Retinal pigment epithelial cell (primary cell): ENCODE data around the gene ERC1.
"Not testable (repeated sequence)": the region's sequence is repeated elsewhere in the genome, so short reads cannot be mapped to it uniquely, and the experiment has no call there.

ENCODE experiments used
- DNase-seq: peaks from one replicate; pipeline ENCODE4 v3.0.0-alpha.2; 2010; ENCODE audit warnings: low read depth
- H3K4me3 ChIP-seq: 2 replicates; pipeline ENCODE4 v1.5.1; 2011; ENCODE audit warnings: mild to moderate bottlenecking, low read length, control low read depth, moderate library complexity
- TF ChIP-seq, protein P1 (sequence below): conservative IDR thresholded peaks from 2 replicates; pipeline ENCODE4 v1.5.1; 2011; ENCODE audit warnings: low read depth, low read length, control low read depth, inconsistent platforms

Gene ERC1

DNA sequence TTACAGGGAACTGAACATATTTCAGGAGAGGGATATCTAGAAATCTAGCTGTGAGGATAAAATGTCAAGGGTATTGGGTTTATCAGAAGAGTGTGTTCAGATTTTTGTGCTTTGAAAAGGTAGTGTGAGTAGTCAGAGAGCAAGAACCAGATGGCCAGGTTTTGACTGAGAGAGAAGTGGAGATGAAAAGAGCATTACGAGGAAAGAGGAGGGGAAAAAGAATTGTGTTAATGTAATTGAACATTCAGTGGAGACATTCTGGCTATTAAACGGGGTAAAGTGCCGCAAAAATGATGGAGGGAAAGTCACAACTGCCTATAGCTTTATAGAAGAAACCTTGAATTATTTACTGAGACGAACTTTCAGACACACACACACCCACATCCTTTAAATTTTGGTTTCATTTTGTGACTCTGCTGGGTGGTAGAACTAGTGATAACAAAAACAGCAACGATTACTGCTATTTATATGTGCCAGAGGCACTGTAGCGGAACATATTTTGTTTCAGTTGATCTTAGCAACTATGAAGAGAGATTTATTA, 213.6 kb downstream of the ERC1 start:
- DNase-seq, result no peak
- H3K4me3 ChIP-seq, result no peak overlapping the region

DNA sequence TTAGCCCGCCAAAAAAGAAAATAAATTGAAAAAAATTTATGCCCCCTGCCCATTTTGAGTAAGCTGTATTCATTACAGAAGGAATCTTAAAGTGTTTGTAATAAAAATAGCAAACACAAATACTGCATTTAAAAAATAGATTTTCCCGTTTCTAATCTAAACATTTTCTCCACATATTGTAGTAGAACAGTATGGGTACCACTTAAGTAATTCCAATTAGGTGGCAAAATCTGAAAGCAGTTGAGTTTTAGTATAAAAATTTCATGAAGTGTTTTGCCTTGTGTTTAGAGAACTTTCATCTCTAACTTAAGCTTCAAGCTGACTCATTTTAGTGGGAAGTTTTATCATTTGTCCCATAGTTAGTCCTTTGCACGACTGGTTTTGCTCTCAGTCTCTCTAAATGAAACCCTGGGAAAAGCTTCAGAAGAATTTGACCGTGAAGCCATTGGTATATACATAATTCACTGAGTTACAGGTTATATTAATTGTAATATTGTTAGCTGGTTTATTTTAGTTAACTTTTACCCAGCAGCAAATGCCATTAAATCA, 214.6 kb downstream of the ERC1 start:
- H3K4me3 ChIP-seq, result no peak overlapping the region
- TF ChIP-seq, protein P1, sequence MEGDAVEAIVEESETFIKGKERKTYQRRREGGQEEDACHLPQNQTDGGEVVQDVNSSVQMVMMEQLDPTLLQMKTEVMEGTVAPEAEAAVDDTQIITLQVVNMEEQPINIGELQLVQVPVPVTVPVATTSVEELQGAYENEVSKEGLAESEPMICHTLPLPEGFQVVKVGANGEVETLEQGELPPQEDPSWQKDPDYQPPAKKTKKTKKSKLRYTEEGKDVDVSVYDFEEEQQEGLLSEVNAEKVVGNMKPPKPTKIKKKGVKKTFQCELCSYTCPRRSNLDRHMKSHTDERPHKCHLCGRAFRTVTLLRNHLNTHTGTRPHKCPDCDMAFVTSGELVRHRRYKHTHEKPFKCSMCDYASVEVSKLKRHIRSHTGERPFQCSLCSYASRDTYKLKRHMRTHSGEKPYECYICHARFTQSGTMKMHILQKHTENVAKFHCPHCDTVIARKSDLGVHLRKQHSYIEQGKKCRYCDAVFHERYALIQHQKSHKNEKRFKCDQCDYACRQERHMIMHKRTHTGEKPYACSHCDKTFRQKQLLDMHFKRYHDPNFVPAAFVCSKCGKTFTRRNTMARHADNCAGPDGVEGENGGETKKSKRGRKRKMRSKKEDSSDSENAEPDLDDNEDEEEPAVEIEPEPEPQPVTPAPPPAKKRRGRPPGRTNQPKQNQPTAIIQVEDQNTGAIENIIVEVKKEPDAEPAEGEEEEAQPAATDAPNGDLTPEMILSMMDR, result no peak
- DNase-seq, result no peak

More for the DNA sequence above, 213.6 kb downstream of the ERC1 start:
- TF ChIP-seq, protein P1, result no peak

DNA sequence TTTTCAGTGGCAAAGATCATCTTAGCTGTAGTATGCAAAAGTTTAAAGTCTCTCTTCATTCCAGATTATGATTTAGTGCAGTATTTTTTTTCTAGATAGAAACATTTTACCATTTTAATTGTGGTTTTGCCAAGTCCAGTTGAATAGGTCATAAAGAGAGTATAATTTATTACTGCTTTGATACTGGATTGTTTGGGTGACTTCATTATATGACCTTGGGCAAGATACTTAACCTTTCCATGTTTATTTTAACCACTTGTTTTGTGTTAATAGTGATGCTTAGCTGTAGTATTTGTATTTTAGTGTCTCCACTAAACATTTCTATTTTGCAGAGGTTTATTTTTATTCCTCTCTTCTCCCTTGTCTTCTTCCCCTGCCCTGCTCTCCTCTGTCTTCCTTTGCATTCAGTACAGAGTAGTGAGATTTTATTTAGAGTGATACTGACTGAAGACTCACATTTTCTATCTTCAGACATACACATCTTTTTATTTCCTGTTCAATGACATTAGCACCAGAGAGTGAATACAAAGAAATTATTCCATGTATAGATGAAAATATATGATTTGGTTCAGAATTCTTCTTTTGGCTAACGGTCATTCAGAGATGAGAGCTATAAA, 215.2 kb downstream of the ERC1 start:
- TF ChIP-seq, protein P1, result no peak
- no peak for DNase-seq
- no peak overlapping the region for H3K4me3 ChIP-seq

DNA sequence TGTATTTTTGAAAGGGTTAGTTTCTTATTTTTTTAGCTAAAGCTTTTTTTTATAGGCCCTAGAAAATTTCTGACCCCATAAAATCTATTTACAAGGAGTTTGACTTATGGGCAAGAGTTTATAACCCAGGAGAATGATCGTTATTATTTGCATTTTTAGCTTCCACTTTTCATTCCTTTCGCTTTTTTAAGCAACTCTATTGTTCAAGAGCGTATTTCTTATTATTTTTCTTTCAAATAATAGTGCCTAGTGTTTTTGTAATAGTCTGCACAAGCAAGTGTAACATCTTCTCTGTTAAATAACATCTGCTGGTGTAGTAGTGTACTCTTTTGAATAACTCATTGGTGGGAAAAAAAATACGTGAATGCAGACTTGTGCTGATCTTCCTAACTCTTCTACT, 216.3 kb downstream of the ERC1 start:
- TF ChIP-seq, protein P1, result no peak
- DNase-seq, result no peak
- H3K4me3 ChIP-seq, result no peak overlapping the region

DNA sequence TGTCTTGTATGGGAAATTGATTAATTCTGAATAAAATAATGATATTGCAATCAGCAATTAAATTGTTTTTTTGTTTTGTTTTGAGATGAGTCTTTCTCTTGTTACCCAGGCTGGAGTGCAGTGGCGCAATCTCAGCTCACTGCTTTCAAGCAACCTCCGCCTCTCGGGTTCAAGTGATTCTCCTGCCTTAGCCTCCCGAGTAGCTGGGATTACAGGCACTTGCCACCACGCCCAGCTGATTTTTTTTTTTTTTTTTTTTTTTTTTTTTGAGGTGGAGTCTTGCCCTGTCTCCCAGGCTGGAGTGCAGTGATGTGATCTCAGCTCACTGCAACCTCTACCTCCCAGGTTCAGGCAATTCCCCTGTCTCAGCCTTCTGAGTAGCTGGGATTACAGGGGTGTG, 217.7 kb downstream of the ERC1 start:
- H3K4me3 ChIP-seq, DNase-seq: not testable (repeated sequence)

DNA sequence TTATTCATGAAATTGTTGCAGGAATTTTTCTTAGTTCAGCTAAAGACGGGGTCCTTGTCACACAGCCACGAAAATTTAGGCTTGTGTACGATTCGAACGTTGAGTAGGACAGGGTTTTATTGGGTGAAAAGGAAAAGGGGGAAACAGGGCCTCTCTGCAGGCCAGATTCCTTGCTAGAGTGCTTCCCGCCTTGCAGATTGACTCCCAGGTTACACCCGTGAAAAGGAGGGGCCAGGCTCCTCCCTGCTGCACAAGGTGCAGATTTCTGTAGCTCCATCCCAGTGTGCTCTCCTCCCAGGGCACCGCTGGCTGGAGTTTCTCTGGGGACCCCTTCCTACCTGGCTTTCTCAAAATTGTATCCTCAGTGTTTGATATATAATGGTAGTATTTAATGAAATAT, 221.5 kb downstream of the ERC1 start:
- no peak overlapping the region for H3K4me3 ChIP-seq
- TF ChIP-seq, protein P1, result no peak
- DNase-seq, result no peak

DNA sequence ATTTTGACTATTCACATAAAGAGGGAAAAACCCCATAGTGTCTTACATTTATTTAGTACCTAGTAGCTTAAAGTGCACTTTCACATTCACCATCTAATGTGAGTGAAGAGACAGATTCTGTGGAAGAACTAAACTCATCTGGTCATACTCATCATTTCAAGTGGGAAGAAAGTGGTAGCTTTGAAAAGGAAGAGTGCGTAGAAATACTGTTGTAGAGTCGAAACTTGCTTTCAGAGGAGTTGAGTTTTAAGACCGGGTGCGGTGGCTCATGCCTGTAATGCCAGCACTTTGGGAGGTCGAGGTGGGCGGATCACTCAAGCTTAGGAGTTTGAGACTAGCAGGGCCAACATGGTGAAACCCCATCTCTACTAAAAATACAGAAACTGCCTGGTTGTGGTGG, 222.2 kb downstream of the ERC1 start:
- DNase-seq, result no peak
- TF ChIP-seq, protein P1, result no peak
- no peak overlapping the region for H3K4me3 ChIP-seq
